HEK293T (cell line): Measurements from ENCODE around the gene PIAS1.

Experiments used
- ELF4 ChIP-seq: fragments of 450-650 bp; IDR thresholded peaks from 2 replicates; pipeline ENCODE4 v1.6.1; 2017; ENCODE audit warnings: antibody characterized with exemption
- HDGF ChIP-seq: fragments of 450-650 bp; IDR thresholded peaks from 2 replicates; pipeline ENCODE4 v1.6.1; 2017; ENCODE audit warnings: antibody characterized with exemption, borderline replicate concordance
- NFRKB ChIP-seq: fragments of 450-650 bp; IDR thresholded peaks from 2 replicates; pipeline ENCODE4 v1.6.1; 2016; ENCODE audit warnings: mild to moderate bottlenecking, moderate library complexity
- SP1 ChIP-seq: fragments of 450-650 bp; IDR thresholded peaks from 2 replicates; pipeline ENCODE4 v1.6.1; 2017
- SUZ12 ChIP-seq: fragments of 450-650 bp; IDR thresholded peaks from 2 replicates; pipeline ENCODE4 v1.6.1; 2016; ENCODE audit warnings: mild to moderate bottlenecking
- TF ChIP-seq, protein P1 (sequence below): fragments of 450-650 bp; IDR thresholded peaks from 2 replicates; pipeline ENCODE4 v1.6.1; 2016

DNA sequence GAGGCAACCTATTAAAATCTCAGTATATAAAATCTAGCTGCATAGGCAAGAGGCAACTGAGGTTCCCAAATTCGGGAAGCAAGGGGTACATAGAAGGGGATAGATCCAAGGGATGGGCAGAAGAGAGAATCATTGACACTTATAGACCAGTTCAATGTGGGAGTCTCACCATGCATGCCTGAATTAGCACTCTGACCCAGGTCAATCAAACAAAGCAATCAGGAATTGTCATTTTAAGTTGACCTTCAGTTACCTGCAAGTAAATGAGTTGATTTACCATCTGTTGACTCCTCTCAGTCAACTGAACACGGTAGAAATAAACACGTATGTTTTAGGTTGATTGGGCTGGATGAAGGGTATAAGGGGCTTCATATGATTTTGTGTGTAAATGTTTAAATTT is 33.4 kb upstream of the PIAS1 start:
- no peak for TF ChIP-seq NFRKB
- no peak for TF ChIP-seq HDGF
- TF ChIP-seq, protein P1, sequence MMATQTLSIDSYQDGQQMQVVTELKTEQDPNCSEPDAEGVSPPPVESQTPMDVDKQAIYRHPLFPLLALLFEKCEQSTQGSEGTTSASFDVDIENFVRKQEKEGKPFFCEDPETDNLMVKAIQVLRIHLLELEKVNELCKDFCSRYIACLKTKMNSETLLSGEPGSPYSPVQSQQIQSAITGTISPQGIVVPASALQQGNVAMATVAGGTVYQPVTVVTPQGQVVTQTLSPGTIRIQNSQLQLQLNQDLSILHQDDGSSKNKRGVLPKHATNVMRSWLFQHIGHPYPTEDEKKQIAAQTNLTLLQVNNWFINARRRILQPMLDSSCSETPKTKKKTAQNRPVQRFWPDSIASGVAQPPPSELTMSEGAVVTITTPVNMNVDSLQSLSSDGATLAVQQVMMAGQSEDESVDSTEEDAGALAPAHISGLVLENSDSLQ: no peak
- TF ChIP-seq SP1: no peak
- no peak for TF ChIP-seq ELF4
- no peak for TF ChIP-seq SUZ12
